Type B pancreatic cell (in vitro differentiated cells): ENCODE measurements around the gene NTRK2. TPM values are rescaled to one million over a fixed set of nuclear protein-coding genes. Genes with fewer than 3 reads are reported as not detected.

Experiments used
- DNase-seq: peaks from one replicate; pipeline ENCODE4 v3.0.0; 2021; ENCODE audit warnings: mixed read lengths; ENCODE audit not compliant: unreplicated experiment; ENCODE audit errors: extremely low spot score
- H3K27ac Mint-ChIP-seq: 2 replicates; pipeline ENCODE4 v1.8.0; 2021; ENCODE audit warnings: mild to moderate bottlenecking, mixed read lengths
- H3K27me3 Mint-ChIP-seq: 2 replicates; pipeline ENCODE4 v1.8.0; 2021; ENCODE audit warnings: mixed read lengths
- H3K36me3 Mint-ChIP-seq: 2 replicates; pipeline ENCODE4 v1.8.0; 2021; ENCODE audit warnings: mixed read lengths
- H3K4me1 Mint-ChIP-seq: one replicate; pipeline ENCODE4 v1.8.0; 2021; ENCODE audit warnings: mixed read lengths; ENCODE audit not compliant: unreplicated experiment
- H3K4me3 Mint-ChIP-seq: 2 replicates; pipeline ENCODE4 v1.8.0; 2021; ENCODE audit warnings: mild to moderate bottlenecking, mixed read lengths
- H3K9me3 Mint-ChIP-seq: 2 replicates; pipeline ENCODE4 v1.8.0; 2021; ENCODE audit warnings: mixed read lengths
- total RNA-seq: library from RNA; stranded (reverse); gene quantifications from 2 replicates; pipeline ENCODE4 v1.2.1, GENCODE V29; 2021; ENCODE audit warnings: low replicate concordance
- TF ChIP-seq, protein P1 (sequence below): fragments of 200-600 bp; sonication (generic); conservative IDR thresholded peaks from 2 replicates; pipeline ENCODE4 v1.5.0; 2021; ENCODE audit warnings: antibody characterized with exemption, mild to moderate bottlenecking

NTRK2 gene
- total RNA-seq, 1 donor from 2014 or later = 122 TPM

GRCh38 chr9:84860249-84861115, 191.0 kb downstream of the NTRK2 start:
- no peak overlapping the region for H3K27ac Mint-ChIP-seq
- no peaks in the 10 kb centered on the region for H3K36me3 Mint-ChIP-seq
- no peaks in the 10 kb centered on the region for H3K9me3 Mint-ChIP-seq
- TF ChIP-seq, protein P1, sequence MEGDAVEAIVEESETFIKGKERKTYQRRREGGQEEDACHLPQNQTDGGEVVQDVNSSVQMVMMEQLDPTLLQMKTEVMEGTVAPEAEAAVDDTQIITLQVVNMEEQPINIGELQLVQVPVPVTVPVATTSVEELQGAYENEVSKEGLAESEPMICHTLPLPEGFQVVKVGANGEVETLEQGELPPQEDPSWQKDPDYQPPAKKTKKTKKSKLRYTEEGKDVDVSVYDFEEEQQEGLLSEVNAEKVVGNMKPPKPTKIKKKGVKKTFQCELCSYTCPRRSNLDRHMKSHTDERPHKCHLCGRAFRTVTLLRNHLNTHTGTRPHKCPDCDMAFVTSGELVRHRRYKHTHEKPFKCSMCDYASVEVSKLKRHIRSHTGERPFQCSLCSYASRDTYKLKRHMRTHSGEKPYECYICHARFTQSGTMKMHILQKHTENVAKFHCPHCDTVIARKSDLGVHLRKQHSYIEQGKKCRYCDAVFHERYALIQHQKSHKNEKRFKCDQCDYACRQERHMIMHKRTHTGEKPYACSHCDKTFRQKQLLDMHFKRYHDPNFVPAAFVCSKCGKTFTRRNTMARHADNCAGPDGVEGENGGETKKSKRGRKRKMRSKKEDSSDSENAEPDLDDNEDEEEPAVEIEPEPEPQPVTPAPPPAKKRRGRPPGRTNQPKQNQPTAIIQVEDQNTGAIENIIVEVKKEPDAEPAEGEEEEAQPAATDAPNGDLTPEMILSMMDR = no peak
- peak overlapping the region; percentile 34 for H3K4me3 Mint-ChIP-seq
- peaks cover 13% of the 10 kb centered on the region for H3K27me3 Mint-ChIP-seq
- DNase-seq = no peak
- peaks cover 55% of the 10 kb centered on the region for H3K4me1 Mint-ChIP-seq

DNA sequence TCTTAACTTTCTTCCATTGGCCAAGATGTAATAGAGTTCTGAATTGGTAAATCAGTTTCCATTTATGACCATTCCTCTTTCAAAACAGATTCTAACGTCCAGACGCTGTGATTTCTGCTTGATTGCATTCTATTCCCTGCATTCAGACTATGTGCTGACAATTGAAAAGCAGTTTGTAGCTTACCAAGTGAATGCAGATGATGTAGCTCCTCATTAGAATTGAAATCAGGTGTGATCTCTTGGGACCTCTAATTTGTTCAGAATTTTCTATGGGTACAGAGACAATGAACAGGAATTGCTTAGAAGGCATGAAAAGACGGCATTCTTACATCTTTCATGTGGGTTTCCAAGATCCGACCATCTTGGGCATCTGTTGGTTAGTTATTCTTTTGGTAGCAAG, 191.9 kb downstream of the NTRK2 start:
- TF ChIP-seq, protein P1 = no peak
- no peak for DNase-seq
- Mint-ChIP-seq H3K36me3 (no peaks in the 10 kb centered on the region), H3K27ac (no peak overlapping the region), H3K4me3 (no peak overlapping the region), H3K27me3 (peaks cover 13% of the 10 kb centered on the region), H3K4me1 (peaks cover 48% of the 10 kb centered on the region), H3K9me3 (no peaks in the 10 kb centered on the region)

GRCh38 chr9:84862308-84862707, 192.8 kb downstream of the NTRK2 start:
- H3K9me3 Mint-ChIP-seq = no peaks in the 10 kb centered on the region
- H3K27me3 Mint-ChIP-seq = peaks cover 13% of the 10 kb centered on the region
- H3K36me3 Mint-ChIP-seq = no peaks in the 10 kb centered on the region
- no peak overlapping the region for H3K4me3 Mint-ChIP-seq
- no peak for DNase-seq
- TF ChIP-seq, protein P1 = no peak
- no peak overlapping the region for H3K27ac Mint-ChIP-seq
- H3K4me1 Mint-ChIP-seq = peaks cover 43% of the 10 kb centered on the region

- Mint-ChIP-seq H3K4me3 (no peak overlapping the region), H3K4me1 (peaks cover 41% of the 10 kb centered on the region), H3K36me3 (no peaks in the 10 kb centered on the region), H3K27me3 (peaks cover 13% of the 10 kb centered on the region), H3K27ac (no peak overlapping the region), H3K9me3 (no peaks in the 10 kb centered on the region)
- TF ChIP-seq, protein P1 = no peak
- no peak for DNase-seq
These were observed 193.3 kb downstream of the NTRK2 start for GRCh38 chr9:84862810-84863287.

- H3K36me3 Mint-ChIP-seq = no peaks in the 10 kb centered on the region
- TF ChIP-seq, protein P1 = no peak
- H3K27ac Mint-ChIP-seq = no peak overlapping the region
- no peaks in the 10 kb centered on the region for H3K9me3 Mint-ChIP-seq
- H3K4me1 Mint-ChIP-seq = peaks cover 36% of the 10 kb centered on the region
- no peak for DNase-seq
- no peak overlapping the region for H3K4me3 Mint-ChIP-seq
- peaks cover 13% of the 10 kb centered on the region for H3K27me3 Mint-ChIP-seq
These were observed 193.8 kb downstream of the NTRK2 start for GRCh38 chr9:84863372-84863771.
